HG03066 (cell line): Measurements from ENCODE around the gene RAPGEF1.
"Not testable (repeated sequence)": the region's sequence is repeated elsewhere in the genome, so short reads cannot be mapped to it uniquely, and the experiment has no call there.

Source experiments
- ATAC-seq: cut with Tn5 transposase; IDR thresholded peaks from one replicate; pipeline ENCODE4 v1.9.1; 2021; ENCODE audit warnings: low read depth; ENCODE audit not compliant: unreplicated experiment

RAPGEF1 gene

DNA sequence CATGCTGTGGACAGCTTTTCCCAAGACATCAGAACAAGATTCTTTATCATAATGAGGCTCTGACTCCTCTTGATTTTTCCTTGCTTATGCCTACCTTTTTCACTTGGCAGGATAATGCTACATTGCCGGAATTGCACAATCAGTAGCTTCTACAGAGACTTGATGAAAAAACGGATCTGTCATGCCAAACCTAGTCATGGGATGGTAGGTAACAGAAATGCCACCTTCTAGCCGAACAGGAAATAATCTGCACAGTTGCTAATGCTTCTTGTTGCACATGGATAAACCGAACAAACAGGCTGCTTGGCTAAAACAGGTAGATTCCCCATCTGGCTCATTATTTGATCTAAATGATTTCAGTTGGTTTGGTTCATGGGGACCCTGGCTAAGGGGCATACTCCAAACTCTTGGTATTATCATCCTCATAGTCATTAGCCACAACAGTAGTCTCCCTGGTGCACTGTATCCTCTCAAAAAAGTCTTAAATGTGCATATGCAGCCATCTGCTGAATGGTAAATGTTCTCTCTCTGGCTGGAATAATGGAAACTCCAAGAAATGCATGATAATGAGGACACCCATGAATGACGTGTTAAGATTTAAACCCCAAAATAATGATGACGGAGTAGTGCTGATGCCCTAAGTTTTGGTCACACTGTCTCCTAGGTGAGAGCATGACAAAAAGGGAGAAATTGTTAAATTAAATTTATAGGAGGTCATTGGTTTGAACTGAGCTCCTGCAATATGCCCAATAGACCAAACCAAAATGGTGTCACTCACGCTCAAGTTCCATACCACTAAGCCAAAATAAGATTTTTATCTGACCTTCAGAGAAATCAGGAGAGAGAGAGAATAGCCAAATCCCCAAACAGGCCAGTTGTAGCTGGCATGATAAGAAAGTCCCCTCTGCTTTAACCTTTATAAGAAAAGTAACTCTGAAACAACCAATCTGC is 47.0 kb downstream of the RAPGEF1 start:
- ATAC-seq = no peak

GRCh38 chr9:131691969-131692611 is 47.8 kb downstream of the RAPGEF1 start:
- ATAC-seq = no peak

DNA sequence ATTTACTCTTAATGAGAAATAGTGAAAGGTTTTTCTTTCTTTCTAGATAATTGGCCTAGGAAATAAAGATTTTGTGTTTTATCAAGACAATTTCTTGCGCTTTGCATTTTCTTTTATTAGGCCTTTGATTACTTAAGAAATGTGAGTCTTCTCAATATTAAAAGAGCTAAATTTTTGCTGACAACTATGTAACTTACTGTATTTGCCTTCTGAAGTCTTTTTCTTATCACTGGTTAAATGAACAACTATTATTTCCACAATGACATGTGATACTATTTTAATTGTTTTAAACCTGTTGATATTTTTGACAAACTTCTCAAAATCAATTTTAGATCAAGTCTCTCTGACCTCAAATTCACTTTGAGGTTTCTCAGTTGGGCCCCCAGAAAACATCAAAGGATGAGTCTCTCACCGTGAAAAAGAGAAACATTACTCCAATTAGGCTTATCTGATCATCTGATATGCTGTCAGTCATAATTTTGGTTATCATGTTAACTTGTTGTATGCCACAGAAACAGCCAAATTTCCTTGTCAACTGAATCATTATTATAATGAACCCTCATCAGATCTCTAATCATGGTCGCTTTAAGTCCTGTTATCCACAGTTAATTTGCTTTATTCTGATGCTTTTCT is 48.8 kb downstream of the RAPGEF1 start:
- ATAC-seq = no peak

- no peak for ATAC-seq
Observed at GRCh38 chr9:131690462-131690861, 49.4 kb downstream of the RAPGEF1 start.

GRCh38 chr9:131688377-131688776 is 51.5 kb downstream of the RAPGEF1 start:
- ATAC-seq = no peak

DNA sequence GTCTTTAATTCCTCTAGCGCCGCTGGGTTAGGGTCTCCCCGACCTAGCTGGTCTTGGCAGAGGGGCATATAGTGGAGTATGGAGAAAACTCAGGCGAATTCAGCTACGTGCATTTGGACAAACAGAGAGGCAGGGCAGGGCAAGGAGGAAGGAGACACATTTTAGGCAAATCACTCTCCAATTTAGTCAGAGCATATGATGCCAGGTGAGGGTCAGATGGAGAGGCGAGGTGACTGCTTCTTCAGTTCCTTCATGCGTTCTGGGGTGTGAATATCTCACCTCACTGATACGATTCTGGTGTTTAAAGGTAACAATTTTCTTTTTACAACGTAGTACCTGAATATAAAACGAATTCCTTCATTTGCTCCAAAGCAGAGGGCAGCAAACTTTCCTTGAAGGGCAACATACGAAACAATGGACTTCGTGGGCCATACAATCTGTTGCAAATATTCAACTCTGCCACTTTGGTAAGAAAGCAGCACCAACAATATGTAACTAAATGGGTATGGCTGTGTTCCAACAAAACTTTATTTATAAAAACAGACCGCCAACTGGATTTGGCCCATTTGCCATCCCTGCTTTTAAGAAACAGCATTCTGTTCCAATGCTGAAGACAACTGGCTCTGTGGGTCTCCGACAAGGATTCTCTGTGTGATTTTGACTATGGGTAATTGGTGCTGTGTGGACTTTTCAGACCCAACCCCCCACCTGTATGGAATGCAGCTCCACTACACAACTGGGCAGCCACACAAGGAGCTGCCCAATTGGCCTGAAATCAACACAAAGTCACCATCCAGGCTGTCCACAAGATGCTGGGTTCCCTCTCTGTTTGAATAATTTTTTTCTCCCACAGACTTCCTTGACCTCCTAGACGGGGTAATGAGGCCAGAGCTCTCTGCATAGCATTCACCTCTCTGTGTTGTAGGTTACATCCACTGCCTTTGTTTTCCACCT is 53.8 kb downstream of the RAPGEF1 start:
- no peak for ATAC-seq

DNA sequence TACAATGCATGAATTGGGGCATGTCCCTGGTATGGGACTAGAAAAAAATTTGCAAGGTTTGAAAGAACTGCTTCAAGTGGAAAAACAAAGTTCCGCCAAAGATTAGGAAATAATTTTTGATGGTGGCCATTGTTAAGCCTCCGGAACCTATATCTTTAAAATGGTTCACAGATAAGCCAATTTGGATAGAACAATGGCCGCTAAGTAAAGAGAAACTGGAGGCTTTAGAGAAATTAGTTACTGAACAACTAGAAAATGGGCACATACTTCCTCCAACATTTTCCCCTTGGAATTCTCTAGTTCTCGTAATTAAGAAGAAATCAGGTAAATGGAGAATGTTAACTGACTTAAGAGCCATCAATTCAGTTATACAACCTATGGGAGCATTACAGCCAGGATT is 56.8 kb downstream of the RAPGEF1 start:
- not testable (repeated sequence) for ATAC-seq

- ATAC-seq = no peak
Observed at GRCh38 chr9:131682261-131682660, 57.6 kb downstream of the RAPGEF1 start.

- not testable (repeated sequence) for ATAC-seq
Observed at GRCh38 chr9:131681826-131682225, 58.0 kb downstream of the RAPGEF1 start.

DNA sequence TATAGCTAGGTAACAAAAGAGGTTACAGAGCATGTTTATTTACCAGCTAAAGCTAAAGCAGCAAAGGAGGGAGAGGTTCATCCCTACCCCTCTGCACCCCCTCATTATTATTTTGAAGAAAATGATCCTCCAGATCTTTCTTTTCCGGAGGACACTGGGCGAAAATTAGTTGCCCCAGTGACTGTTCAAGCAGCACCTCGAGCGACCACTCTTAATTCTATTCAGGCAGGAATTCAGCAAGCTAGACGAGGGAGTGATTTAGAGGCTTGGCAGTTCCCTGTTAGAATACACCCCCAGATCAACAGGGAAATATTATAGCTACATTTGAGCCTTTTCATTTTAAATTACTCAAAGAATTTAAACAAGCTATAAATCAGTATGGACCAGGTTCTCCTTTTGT is 58.8 kb downstream of the RAPGEF1 start:
- not testable (repeated sequence) for ATAC-seq

DNA sequence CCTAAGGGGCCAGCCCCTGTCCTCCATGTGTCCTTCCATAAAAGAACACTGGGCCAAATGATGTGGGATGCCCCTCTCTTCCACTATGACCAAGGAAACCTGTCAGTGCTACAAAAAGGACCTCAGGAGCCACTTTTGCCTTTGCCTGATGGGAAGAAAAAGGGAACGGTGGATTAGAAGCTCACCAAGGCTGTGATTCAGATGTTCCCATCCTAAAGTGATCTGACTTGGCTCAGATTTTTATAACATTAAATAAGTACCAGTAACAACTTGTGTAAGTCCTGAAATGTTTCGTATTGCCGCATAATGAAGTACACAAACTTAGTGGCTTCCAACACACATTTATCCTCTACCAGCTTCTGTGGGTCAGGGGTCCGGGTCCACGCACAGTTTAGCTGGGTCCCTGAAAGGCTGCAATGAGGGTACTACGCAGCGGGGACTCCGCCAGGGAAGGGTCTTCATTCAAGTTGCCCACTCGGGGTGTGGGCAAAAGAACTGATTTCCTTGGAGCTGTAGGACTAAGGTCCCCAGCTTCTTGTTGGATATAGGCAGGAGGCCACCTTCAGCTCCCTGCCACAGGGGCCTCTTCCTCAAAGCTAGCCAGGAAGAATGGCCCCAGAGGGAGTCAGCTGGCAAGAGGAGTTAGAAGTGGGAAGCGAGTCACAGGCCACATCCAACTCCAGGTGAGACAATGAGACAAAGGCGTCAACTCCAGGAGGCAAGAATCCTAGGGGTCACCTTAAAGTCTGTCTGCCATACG is 60.4 kb downstream of the RAPGEF1 start:
- ATAC-seq = no peak

GRCh38 chr9:131678499-131679111 is 61.3 kb downstream of the RAPGEF1 start:
- peak; percentile 70 for ATAC-seq

GRCh38 chr9:131677444-131678180 is 62.3 kb downstream of the RAPGEF1 start:
- no peak for ATAC-seq

DNA sequence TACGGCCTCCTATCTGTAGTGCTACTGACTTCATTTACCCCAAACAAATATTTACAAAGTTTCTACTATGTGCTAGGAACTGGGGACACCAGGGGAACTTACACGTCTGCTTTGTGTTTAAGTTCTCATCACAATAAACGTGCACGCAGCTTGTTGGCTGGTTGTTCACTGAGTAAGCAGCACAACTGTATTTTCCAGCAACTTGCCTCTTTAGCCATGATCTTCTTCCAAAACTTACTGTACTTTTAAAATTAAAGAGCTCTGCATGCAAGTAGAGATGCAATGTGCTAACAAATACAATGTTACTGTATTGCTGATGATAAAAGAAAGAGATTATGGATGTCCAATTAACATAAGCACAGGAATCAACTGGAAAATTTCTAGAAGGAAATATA is 62.8 kb downstream of the RAPGEF1 start:
- no peak for ATAC-seq

DNA sequence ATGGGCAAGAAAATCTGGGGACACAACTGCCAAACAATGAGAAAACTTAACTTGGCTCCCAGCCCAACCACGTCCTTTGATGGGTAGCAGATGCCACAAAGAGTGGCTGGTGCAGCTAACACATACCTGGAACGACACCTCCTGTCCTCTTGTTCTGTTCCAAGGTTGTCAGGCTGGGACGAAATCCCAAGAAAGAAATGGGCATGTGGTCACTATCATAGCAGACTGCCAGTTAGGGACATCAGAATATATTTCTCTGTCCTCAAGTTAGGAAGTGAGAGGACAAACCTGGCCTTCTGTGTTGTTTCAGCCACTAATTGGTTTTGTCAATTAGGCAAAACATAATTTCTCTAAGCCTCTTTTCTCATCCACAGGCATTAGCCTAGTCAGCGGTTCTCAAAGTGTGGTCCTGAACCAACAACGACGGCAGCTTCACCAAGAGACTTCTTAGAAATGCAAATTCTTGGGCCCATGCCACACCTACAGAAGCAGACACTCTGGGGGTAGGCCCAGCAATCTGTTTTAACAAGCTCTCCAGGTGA is 63.4 kb downstream of the RAPGEF1 start:
- ATAC-seq = no peak

GRCh38 chr9:131675437-131676022 is 64.3 kb downstream of the RAPGEF1 start:
- no peak for ATAC-seq

GRCh38 chr9:131674425-131675421 is 65.2 kb downstream of the RAPGEF1 start:
- ATAC-seq = no peak
